Activated CD8-positive, alpha-beta memory T cell treated with anti-CD3 and anti-CD28 coated beads, Interleukin-2, amount 50 U/mL, for 4 hours (primary cell): ENCODE data around the gene ZNF160.
"Not testable (repeated sequence)": the region's sequence is repeated elsewhere in the genome, so short reads cannot be mapped to it uniquely, and the experiment has no call there.

ENCODE experiments used
- DNase-seq: peaks from one replicate; pipeline ENCODE4 v3.0.0-alpha.2; 2020

Gene ZNF160

GRCh38 chr19:53091413-53092254 is 11.6 kb downstream of the ZNF160 start:
- no peak for DNase-seq

DNA sequence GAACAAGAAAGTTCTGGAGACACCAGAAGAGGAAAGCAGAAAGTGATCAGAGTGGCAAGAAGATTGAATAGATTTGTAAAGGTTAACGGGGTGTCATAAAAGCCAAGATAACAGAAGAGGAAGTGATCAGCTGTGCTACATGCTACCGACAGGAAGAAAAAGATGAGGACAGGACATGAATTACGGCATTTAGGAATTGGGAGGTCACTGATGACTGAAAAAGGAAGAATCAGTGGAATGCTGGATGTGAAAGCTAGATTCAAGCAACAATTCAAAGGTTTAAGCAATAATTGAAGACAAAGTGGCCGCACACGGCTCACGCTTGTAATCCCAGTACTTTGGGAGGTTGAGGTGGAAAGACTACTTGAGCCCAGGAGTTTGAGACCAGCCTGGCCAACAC is 15.1 kb downstream of the ZNF160 start:
- no peak for DNase-seq

DNA sequence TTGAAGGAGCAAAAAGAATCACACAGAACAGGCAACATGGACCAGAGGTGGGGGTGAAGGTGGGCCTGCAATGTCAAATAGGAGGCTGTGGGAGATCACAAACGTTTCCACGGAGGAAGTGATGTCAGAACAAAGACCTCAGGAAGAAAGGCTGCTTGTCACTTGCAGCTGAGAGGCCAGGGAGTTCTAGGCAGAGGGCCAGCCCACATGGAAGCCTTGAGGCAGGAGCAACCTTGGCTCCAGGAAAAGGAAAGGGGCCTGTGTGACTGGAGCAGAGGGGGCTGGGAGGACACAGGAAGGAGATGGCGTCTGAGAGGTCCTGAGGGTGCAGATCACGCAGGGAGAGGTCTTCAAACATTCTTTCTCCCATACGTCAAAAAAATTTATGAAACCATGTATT is 16.3 kb downstream of the ZNF160 start:
- DNase-seq: no peak

- DNase-seq: no peak
Observed at GRCh38 chr19:53085496-53085895, 17.7 kb downstream of the ZNF160 start.

- no peak for DNase-seq
Observed at GRCh38 chr19:53082929-53083328, 20.3 kb downstream of the ZNF160 start.

- no peak for DNase-seq
Observed at GRCh38 chr19:53079313-53079924, 23.8 kb downstream of the ZNF160 start.

DNA sequence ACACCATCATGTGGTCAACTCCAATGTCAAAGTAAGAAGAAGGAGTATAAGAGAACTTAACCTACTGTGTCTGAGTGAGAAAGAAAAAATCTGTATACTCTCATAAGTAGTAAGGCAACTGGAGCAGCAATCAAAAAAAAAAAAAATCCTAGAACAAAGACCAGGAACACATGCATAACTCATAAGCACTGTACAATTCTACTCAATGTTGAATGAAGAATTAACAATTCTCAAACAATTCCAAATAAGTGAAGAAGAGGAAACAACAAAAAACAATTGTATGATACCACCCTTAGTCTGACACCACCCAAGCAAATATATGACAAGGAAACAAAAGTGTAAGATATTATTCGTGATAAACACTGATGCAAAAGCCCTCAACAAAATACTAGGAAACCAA is 24.6 kb downstream of the ZNF160 start:
- DNase-seq: no peak

GRCh38 chr19:53076984-53077383 is 26.2 kb downstream of the ZNF160 start:
- DNase-seq: no peak

DNA sequence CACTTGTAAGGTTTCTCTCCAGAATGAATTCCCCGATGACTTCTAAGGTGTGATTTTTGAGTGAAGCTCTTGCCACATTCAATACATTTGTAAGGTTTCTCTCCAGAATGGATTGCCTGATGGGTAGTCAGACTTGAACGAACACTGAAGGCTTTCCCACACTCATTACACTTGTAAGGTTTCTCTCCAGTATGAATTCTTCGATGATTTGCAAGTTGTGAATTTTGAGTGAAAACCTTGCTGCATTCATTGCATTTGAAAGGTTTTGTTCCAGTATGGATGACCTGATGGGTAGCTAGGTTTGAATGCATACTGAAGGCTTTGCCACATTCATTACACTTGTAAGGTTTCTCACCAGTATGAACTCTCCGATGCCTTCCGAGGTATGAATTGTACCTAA is 34.4 kb downstream of the ZNF160 start:
- no peak for DNase-seq

DNA sequence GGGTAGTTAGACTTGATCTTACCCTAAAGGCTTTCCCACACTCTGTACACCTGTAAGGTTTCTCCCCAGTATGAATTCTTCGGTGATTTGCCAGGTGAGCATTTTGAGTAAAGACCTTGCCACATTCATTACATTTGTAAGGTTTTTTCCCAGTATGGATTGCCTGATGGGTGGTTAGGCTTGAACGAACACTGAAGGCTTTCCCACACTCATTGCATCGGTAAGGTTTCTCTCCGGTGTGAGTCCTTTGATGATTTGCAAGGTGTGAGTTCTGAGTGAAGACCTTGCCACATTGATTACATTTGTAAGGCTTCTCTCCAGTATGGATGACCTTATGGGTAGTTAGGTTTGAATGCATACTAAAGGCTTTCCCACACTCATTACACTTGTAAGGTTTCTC is 35.0 kb downstream of the ZNF160 start:
- no peak for DNase-seq

- no peak for DNase-seq
Observed at GRCh38 chr19:53057904-53058580, 45.2 kb downstream of the ZNF160 start.

DNA sequence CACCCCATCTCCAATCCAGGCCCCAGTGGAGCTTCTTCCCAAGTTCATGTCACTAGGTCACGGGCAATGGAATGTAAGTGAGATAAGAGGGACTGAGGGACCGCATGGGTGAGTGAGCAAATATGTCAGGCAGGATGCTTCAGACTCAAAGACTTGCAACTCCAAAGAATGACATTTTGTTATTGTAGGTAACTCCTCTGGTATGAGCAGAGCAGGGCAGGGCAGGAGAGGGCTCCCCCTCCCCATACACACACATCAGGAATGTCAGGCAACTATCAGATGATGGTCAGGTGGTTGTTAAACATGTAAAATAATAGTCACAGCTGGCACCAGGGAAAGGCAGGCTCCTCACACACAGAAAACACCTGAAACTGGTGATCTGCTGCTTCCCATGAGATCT is 48.1 kb downstream of the ZNF160 start:
- no peak for DNase-seq

DNA sequence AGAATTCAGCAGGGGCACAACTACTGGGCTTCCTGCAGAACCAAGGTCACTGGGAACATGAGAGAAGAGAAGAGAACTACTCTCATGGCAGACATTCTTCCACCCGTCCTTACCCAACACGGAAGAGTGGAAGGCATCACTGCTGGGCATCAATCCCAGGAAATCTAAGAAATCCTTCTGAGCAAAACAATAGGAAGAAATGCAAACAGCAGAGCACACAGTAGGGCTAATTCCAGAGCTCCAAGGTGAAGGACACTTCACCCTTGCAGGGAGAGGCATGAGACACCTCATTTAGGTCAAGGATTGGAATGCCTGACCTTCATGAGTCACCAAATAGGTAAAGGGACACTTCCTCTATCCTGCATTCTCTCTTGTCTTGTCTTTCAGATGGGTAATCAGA is 55.8 kb downstream of the ZNF160 start:
- DNase-seq: no peak

GRCh38 chr19:53045536-53045935 is 57.7 kb downstream of the ZNF160 start:
- no peak for DNase-seq

GRCh38 chr19:53041366-53041765 is 61.9 kb downstream of the ZNF160 start:
- no peak for DNase-seq

DNA sequence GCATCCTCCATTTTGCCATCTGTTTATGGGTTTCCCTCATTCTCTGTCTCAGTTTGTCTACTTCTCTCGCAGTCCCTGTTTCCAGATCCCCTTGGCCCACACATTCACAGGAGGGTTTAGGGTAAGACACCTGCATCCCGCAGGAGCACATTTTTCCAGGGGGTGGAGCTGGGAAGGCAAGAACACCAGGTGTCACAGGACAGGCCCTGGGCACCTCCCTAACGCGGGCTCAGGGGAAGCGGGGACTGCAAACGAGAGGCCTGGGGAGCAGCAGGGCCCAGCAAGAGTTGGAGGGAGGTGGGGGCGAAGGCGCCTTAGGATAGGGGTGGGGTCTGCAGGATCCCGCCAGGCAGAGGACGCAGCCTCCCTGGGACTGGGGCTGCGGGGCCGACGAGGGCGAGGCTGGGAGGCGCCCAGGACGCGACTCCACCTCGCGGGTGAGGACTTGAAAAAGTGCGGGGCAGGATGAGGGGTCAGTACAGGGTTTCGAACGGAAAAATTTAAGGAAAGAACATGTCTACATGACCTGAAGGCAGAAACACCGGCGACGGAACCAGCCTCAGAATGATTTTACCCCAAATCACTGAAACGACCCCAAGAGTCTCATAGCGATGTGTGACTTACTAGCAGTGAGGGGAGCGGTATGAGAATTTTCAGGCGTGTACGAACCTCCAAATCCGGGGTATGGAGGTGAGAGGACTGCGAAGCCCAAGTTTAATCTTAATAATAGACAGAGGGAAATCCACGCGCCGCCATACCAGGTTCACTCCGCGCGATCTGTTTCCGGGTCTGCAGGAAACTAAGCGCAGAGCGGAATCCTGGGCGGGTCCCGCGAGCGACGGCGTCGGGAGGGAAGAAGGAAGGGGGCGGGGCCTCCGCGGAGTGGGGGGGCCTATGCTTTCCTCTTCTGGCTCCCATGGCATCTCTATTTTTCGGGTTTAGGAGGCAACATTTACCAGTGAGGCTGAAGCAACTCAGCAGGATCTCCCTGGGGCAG is 65.8 kb downstream of the ZNF160 start:
- peak; percentile 21 for DNase-seq

GRCh38 chr19:53034948-53035675 is 68.1 kb downstream of the ZNF160 start:
- no peak for DNase-seq

DNA sequence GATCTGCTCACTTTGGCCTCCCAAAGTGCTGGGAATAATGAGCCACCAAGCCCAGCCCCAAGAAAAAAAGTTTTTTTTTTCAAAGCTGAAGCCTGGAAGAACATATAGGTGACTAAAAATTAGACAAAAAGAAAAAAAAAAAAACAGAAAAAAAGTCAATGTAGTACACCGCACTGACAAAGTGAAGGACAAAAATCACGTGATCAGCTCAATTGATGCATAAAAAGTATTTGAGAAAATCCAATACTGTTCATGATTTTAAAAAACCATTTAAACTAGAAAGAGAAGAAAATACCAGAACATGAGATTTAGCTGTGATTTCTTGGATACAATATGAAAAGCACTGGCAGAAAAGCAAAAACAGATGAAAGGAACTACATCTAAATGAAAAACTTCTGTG is 69.2 kb downstream of the ZNF160 start:
- DNase-seq: no peak

DNA sequence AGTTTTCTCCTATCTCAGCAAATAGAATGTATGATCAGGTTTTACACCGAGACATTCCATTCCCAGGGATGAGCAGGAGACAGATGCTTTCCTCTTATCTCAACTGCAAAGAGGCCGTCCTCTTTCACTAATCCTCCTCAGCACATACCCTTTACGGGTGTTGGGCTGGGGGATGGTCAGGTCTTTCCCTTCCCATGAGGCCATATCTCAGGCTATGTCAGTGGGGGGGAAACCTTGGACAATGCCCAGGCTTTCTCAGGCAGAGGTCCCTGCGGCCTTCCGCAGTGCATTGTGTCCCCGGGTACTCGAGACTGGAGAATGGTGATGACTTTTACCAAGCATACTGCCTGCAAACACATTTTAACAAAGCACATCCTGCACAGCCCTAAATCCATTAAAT is 74.9 kb downstream of the ZNF160 start:
- not testable (repeated sequence) for DNase-seq

DNA sequence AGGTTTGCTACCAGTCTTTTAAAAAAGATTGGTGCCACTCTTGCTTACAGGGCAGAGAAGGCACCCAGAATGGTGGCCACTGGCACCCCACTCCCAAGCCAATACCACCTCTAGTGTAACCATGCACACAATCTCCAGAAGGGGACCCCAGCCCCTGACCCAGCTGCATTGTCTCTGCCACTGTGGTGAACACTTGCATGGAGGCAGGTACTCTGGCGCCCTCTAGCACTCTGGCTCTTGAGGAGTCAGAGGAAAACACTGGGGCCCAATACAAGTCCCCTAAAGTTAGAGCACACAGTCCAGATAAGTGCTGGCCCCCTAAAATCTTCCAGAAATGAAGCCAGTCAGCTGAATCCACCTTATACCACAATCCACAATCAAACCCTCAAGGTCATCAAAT is 83.5 kb downstream of the ZNF160 start:
- no peak for DNase-seq
